Cardiac fibroblast (primary cell): Measurements from ENCODE around the gene EYS.

Experiments used
- DNase-seq, 2 donors: peaks; one replicate each; pipeline versions ENCODE4 v3.0.0 to v3.0.0-alpha.2; 2010; ENCODE audit warnings: low read depth in 2 of 2
- H3K4me3 ChIP-seq, 2 donors: replicated peaks in 1 of 2; 1 replicate in 1 of 2; 2 replicates in 1 of 2; pipeline ENCODE4 v1.5.1; 2011; ENCODE audit warnings: low read depth in 2 of 2, low read length in 2 of 2, mild to moderate bottlenecking in 2 of 2, moderate library complexity in 1 of 2
- TF ChIP-seq, protein P1 (sequence below): IDR thresholded peaks from one replicate; pipeline ENCODE4 v1.5.1; 2011; ENCODE audit warnings: low read depth, mild to moderate bottlenecking, low read length, inconsistent platforms

The EYS gene

DNA sequence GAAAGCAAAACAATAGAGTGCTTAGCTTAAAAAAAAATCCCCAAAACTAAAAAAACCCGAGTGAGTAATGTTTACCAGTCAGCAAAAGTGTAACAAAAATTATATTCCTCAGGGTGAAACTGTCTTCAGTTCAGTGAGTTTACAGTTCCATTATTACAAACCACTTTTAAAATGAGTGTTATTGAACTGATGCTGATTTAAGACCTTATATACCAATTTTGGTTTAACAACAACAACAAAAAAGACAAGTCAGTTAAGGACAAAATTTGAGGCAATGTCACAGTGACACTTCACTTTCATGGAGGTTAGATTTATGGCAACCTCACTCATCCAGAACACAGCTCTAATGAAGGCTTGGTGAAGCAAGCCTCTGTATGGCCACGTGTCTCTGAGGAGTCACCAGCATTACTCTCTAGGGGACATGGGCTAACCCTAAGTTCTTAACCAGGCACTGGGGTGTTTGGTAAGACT, 1440.6 kb downstream of the EYS start:
- no peak overlapping the region for H3K4me3 ChIP-seq
- peak in 1 of 2 donors; percentile 37 for DNase-seq
- TF ChIP-seq, protein P1, sequence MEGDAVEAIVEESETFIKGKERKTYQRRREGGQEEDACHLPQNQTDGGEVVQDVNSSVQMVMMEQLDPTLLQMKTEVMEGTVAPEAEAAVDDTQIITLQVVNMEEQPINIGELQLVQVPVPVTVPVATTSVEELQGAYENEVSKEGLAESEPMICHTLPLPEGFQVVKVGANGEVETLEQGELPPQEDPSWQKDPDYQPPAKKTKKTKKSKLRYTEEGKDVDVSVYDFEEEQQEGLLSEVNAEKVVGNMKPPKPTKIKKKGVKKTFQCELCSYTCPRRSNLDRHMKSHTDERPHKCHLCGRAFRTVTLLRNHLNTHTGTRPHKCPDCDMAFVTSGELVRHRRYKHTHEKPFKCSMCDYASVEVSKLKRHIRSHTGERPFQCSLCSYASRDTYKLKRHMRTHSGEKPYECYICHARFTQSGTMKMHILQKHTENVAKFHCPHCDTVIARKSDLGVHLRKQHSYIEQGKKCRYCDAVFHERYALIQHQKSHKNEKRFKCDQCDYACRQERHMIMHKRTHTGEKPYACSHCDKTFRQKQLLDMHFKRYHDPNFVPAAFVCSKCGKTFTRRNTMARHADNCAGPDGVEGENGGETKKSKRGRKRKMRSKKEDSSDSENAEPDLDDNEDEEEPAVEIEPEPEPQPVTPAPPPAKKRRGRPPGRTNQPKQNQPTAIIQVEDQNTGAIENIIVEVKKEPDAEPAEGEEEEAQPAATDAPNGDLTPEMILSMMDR = no peak

DNA sequence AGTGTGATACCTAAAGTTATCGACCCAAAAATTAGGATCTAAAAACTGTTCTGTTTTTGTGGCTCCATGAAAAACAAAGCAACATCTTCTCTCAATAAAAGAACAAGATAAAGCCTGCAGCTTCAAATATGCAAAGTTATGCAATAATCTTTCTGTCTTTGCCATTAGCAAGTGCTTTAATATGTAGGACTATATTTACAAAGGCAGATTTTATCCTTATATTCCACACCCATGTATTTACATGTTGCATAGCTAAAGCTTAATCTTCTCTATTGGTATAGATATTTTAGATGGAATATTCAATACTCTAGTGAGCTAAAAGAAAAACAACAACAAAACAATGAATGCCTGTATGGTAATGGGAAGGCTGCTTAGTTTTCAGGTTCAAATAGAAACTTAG, 1443.2 kb downstream of the EYS start:
- TF ChIP-seq, protein P1 = no peak
- H3K4me3 ChIP-seq = no peak overlapping the region
- no peak for DNase-seq

GRCh38 chr6:64259372-64259771, 1447.7 kb downstream of the EYS start:
- DNase-seq = no peak
- no peak overlapping the region for H3K4me3 ChIP-seq
- TF ChIP-seq, protein P1 = no peak

- TF ChIP-seq, protein P1 = no peak
- H3K4me3 ChIP-seq = no peak overlapping the region
- DNase-seq = no peak
These were observed 1448.3 kb downstream of the EYS start for GRCh38 chr6:64258752-64259151.

- no peak for DNase-seq
- TF ChIP-seq, protein P1 = no peak
- no peak overlapping the region for H3K4me3 ChIP-seq
These were observed 1448.7 kb downstream of the EYS start for GRCh38 chr6:64258302-64258701.

GRCh38 chr6:64257586-64257985, 1449.4 kb downstream of the EYS start:
- H3K4me3 ChIP-seq = no peak overlapping the region
- no peak for DNase-seq
- TF ChIP-seq, protein P1 = no peak

DNA sequence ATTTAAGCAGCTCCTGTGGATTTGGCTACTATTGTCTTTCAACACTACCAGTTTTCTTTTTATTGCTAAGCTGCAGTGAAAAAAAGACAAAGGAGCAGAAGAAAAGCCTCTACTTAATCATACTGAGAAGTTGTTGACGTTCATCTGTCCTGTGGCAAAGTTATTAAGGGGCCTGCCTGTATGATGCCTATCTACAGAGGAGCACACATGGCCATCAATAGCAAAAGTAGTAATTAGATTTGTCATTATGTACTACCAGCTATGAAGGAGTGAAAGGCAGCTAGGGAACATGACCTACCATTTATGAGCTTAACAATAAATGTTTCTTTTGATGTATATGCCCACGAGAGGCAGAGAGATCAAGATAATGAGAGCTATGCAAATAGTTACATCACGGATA, 1450.5 kb downstream of the EYS start:
- no peak for DNase-seq
- TF ChIP-seq, protein P1 = no peak
- no peak overlapping the region for H3K4me3 ChIP-seq
